HG03460 (cell line): ENCODE measurements around the gene TMEM120B.

Source experiments
- ATAC-seq: cut with Tn5 transposase; IDR thresholded peaks from one replicate; pipeline ENCODE4 v1.9.1; 2021; ENCODE audit not compliant: unreplicated experiment

The TMEM120B gene

GRCh38 chr12:121812921-121813896 is 100.7 kb downstream of the TMEM120B start:
- ATAC-seq = no peak

DNA sequence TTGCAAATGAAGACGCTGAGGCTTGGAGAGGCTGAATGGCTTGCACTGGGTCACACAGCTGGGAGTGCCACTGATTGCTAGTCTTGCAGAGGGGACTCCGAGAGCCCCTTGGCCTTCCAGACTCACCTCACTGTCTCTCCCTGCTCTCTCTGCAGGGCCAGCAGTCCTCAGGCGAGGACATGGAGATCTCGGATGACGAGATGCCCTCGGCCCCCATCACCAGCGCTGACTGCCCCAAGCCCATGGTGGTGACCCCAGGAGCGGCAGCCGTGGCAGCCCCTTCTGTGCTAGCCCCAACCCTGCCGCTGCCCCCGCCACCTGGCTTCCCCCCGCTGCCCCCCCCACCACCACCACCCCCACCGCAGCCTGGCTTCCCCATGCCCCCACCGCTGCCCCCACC is 101.4 kb downstream of the TMEM120B start:
- ATAC-seq = no peak

GRCh38 chr12:121814429-121815119 is 102.0 kb downstream of the TMEM120B start:
- no peak for ATAC-seq

GRCh38 chr12:121815263-121815662 is 102.7 kb downstream of the TMEM120B start:
- no peak for ATAC-seq

- no peak for ATAC-seq
These were observed 104.5 kb downstream of the TMEM120B start for GRCh38 chr12:121816925-121817647.

GRCh38 chr12:121817648-121818043 is 105.1 kb downstream of the TMEM120B start:
- ATAC-seq = no peak

DNA sequence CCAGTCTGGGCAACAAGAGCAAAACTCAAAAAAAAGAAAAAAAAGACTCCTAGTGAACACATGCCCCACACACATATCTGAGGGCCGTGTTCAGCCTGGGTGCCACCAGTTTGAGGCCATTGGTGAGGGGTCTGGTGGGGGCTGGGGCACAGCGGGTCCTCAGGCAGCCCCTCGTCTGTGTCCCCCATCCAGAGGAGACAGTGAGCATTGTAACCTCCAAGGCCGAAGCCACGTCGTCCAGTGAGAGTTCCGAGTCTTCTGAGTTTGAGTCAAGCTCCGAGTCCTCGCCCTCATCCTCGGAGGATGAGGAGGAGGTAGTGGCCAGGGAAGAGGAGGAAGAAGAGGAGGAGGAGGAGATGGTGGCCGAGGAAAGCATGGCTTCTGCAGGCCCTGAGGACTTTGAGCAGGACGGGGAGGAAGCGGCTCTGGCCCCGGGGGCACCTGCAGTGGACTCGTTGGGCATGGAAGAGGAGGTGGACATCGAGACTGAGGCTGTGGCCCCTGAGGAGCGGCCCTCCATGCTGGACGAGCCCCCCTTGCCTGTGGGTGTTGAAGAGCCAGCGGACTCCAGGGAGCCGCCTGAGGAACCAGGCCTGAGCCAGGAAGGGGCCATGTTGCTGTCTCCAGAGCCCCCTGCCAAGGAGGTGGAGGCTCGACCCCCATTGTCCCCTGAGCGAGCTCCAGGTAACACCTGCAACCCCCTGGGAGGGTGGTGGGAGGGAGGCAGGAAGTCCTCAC is 106.8 kb downstream of the TMEM120B start:
- no peak for ATAC-seq

DNA sequence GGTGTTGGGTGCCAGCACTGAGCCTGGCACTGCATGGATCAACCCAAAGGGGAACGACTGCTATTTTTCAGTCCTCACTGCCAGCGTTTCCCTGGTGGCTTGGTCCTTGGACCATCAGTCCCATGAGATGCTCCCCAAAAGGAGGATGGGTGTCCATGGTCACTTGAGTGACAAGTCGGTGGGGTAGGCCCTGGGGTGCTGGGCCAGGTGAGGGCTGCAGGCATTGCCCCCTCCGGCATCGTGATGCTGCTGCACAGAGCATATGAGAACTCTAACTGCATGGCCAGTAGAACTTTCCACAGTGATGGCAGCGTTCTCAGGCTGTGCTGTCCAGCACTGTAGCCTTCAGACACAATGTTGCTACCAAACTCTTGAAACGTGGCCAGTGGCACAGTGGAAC is 107.5 kb downstream of the TMEM120B start:
- no peak for ATAC-seq

GRCh38 chr12:121822393-121823100 is 110.0 kb downstream of the TMEM120B start:
- no peak for ATAC-seq

- ATAC-seq = no peak
These were observed 110.7 kb downstream of the TMEM120B start for GRCh38 chr12:121823101-121823726.

DNA sequence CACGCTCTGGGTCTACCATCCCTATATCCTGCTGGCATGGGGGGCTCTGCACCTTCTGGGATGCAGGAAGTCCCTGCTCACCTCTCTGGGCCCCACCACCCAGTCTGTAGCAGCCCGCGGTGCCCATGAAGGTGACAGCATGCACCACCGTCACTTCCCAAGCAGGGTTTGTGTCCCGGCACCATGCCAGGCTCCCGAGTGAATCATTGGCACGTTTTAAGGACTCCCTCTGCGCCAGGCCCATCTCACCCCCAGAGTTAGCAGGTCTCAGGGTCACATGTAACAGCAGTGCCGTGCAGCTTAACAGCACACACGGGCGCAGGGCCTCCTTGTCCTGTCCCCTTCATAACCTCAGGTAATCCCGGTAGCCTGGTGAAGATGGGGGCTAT is 111.2 kb downstream of the TMEM120B start:
- no peak for ATAC-seq

- ATAC-seq = no peak
These were observed 112.5 kb downstream of the TMEM120B start for GRCh38 chr12:121825041-121825523.

GRCh38 chr12:121826318-121827150 is 114.0 kb downstream of the TMEM120B start:
- no peak for ATAC-seq

DNA sequence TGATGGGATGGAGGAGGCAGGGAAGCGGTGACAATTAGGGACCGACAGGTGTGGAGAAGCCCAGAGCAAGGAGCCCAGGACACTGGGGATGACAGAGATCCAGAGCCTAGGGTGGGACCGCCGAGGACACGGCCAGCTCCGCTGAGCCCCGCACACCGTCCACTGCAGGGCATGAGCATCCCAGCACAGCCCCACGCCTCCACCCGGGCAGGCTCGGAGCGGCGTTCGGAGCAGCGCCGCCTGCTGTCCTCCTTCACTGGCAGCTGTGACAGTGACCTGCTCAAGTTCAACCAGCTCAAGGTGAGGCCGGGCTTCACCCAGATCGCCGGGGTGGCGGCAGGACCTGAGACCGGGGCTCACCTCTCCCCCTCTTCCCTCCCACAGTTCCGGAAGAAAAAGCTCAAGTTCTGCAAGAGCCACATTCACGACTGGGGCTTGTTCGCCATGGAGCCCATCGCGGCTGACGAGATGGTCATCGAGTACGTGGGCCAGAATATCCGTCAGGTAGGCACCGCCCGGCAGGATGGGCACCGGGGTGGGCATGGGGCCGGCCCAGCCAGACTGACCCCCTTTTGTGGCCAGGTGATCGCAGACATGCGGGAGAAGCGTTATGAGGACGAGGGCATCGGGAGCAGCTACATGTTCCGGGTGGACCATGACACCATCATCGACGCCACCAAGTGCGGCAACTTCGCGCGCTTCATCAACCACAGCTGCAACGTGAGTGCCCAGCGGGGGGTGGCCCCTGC is 115.0 kb downstream of the TMEM120B start:
- no peak for ATAC-seq

GRCh38 chr12:121828306-121828705 is 115.8 kb downstream of the TMEM120B start:
- ATAC-seq = no peak

GRCh38 chr12:121828826-121829225 is 116.3 kb downstream of the TMEM120B start:
- ATAC-seq = no peak

- no peak for ATAC-seq
These were observed 116.8 kb downstream of the TMEM120B start for GRCh38 chr12:121829250-121829918.
